Cardiac fibroblast (primary cell): Measurements from ENCODE around the gene TNFSF9.

Experiments
- DNase-seq, 2 donors: peaks; one replicate each; pipeline versions ENCODE4 v3.0.0 to v3.0.0-alpha.2; 2010; ENCODE audit warnings: low read depth in 2 of 2
- H3K4me3 ChIP-seq, 2 donors: replicated peaks in 1 of 2; 1 replicate in 1 of 2; 2 replicates in 1 of 2; pipeline ENCODE4 v1.5.1; 2011; ENCODE audit warnings: low read depth in 2 of 2, low read length in 2 of 2, mild to moderate bottlenecking in 2 of 2, moderate library complexity in 1 of 2
- TF ChIP-seq, protein P1 (sequence below): IDR thresholded peaks from one replicate; pipeline ENCODE4 v1.5.1; 2011; ENCODE audit warnings: low read depth, mild to moderate bottlenecking, low read length, inconsistent platforms

The TNFSF9 gene

DNA sequence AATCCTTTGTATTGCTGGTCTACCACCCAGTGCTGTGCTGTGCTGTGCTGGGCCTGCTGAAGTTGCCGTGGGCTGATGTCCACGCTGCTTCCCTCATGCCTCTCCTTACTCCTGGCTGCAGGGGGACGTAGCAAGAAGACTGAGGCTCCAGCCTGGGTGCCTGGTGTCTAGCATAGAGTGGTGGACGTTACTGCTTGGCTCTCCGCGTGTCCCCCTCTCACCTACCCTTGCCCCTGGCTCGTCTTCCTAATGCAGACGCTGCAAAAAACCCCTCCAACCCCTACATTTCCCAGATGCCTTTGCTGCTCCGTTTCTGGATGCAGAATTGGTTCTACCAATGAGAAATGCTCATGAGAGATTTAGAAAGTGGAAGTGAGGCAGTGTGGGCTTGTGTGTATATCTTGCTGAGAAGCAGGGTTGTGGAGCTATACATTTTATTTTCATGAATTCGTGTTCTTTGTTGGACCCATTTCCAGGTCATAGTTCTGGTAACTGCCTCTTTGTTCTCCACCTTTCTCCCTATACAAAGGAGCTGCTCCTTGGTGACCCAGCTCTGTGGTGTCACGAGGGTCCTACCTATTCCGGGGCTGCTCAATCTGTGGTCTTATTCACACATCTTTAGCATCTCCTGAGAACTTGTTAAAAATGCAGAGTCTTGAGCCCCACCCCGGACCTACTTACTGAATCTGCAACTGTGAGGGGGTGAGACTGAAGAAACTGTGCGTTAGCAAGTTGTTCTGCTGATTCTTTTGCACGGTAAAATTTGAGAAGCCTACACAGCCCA lies 41.4 kb upstream of the TNFSF9 start:
- DNase-seq, result no peak
- H3K4me3 ChIP-seq, result no peak overlapping the region
- TF ChIP-seq, protein P1, sequence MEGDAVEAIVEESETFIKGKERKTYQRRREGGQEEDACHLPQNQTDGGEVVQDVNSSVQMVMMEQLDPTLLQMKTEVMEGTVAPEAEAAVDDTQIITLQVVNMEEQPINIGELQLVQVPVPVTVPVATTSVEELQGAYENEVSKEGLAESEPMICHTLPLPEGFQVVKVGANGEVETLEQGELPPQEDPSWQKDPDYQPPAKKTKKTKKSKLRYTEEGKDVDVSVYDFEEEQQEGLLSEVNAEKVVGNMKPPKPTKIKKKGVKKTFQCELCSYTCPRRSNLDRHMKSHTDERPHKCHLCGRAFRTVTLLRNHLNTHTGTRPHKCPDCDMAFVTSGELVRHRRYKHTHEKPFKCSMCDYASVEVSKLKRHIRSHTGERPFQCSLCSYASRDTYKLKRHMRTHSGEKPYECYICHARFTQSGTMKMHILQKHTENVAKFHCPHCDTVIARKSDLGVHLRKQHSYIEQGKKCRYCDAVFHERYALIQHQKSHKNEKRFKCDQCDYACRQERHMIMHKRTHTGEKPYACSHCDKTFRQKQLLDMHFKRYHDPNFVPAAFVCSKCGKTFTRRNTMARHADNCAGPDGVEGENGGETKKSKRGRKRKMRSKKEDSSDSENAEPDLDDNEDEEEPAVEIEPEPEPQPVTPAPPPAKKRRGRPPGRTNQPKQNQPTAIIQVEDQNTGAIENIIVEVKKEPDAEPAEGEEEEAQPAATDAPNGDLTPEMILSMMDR, result no peak

DNA sequence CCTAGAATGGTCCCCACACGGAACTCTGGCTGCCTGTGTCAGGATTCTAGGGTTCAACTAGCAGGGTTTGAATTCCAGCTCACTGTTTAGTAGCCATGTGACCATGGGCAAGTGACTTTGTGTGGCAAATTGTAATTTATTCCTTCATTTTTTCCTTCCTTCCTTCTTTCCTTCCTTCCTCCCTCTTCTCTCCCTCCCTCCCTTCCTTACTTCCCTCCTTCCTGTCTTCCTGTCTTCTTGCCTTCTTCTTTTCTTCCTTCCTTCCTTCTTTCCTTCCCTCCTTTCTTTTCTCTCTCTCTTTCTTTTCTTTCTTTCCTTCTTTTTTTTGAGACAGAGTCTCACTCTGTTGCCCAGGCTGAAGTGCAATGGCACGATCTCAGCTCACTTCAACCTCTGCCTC lies 40.7 kb upstream of the TNFSF9 start:
- no peak for DNase-seq
- no peak overlapping the region for H3K4me3 ChIP-seq
- TF ChIP-seq, protein P1, result no peak

- TF ChIP-seq, protein P1, result no peak
- H3K4me3 ChIP-seq, result no peak overlapping the region
Measured at GRCh38 chr19:6491802-6492592, 38.8 kb upstream of the TNFSF9 start.

GRCh38 chr19:6494438-6495036 lies 36.3 kb upstream of the TNFSF9 start:
- no peak for DNase-seq
- TF ChIP-seq, protein P1, result no peak
- H3K4me3 ChIP-seq, result no peak overlapping the region

More at GRCh38 chr19:6491802-6492592, 38.8 kb upstream of the TNFSF9 start:
- no peak for DNase-seq

GRCh38 chr19:6495947-6496346 lies 34.9 kb upstream of the TNFSF9 start:
- TF ChIP-seq, protein P1, result no peak
- no peak for DNase-seq
- H3K4me3 ChIP-seq, result no peak overlapping the region

DNA sequence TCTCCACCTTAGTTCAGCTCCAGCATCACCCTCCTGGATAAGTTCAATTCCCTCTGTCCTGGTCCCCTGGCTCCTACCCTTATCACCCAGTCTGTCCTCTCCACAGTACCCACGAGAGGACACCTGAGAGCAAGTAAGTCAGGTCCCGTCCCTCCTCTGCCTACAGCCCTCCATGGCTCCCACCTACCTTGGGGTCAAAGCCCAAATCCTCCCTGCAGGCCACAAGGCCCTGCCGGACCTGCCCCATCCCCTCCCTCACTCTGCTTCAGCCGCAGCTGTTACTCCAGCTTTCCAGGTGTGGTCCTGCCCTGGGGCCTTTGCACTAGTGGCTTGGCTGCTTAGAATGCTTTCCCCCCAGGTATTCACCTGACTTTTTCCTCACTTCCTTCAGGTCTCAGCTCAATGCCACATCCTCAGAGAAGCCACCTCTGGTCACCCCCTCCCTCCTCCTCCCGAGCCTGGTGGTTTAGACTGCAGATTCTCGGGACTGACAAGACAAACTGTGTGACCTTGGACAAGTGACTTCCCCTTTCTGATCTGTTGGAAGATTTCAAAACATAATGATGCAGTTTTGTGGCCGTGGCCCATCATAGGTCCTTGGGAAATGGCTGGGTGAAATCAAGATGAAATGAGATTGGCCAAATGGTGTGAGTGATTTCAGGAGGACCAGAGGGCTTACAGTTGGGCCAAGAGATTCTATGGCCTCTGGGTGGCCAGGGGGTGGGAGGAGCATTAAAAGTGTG lies 32.4 kb upstream of the TNFSF9 start:
- TF ChIP-seq, protein P1, result no peak

More for the DNA sequence above, 32.4 kb upstream of the TNFSF9 start:
- no peak overlapping the region for H3K4me3 ChIP-seq
- DNase-seq, result no peak
